ENCODE measurements around the gene SIN3B. TPM values are rescaled to one million over a fixed set of nuclear protein-coding genes. Genes with fewer than 3 reads are reported as not detected.

SIN3B gene
- total and polyA plus RNA-seq, 9 of the 15 experiments (the other 6 are each of a cell fraction or from before 2014, with no cell fraction given) = 0.51 to 34.2 (median 14.3) TPM

- Histone ChIP-seq H2AFZ (ENCODE audit: low read depth, low read length) (peak overlapping the region; percentile 30), H3K4me3 (peak overlapping the region; percentile 55), H3K4me1 (replicated peaks in 1 of 2; ENCODE audit: control insufficient read depth in 2 of 2, insufficient read depth in 2 of 2, low read length in 2 of 2) (peaks cover 53 to 85% of the 10 kb centered on the region in 2 experiments), H3K79me2 (ENCODE audit: control insufficient read depth, insufficient read depth, low read length) (peaks cover 47% of the 10 kb centered on the region), H3K9me1 (ENCODE audit: control insufficient read depth, insufficient read depth, low read length) (no peaks in the 10 kb centered on the region), H3K9ac (ENCODE audit: insufficient read depth in 1 of 2, low read depth in 2 of 2, low read length in 2 of 2) (peak overlapping the region; percentile 97 to 98), H3K36me3 (ENCODE audit: control insufficient read depth, insufficient read depth, low read length) (peaks cover 26% of the 10 kb centered on the region; the same call in 2 of the 3 replicates), H3K4me2 (ENCODE audit: insufficient read depth, low read length) (peak overlapping the region; percentile 97), H3K9me3 (replicated peaks; ENCODE audit: control insufficient read depth, insufficient read depth, low read depth, low read length) (no peaks in the 10 kb centered on the region), H4K20me1 (replicated peaks; ENCODE audit: control insufficient read depth, insufficient read depth, low read length) (no peaks in the 10 kb centered on the region), H3K27me3 (ENCODE audit: control insufficient read depth in 2 of 2, insufficient read depth in 2 of 2, low read length in 2 of 2) (no peaks in the 10 kb centered on the region), H3K27ac (ENCODE audit: extremely low read depth, low read depth, low read length) (peak overlapping the region; percentile 100)
- in situ Hi-C loops (cut with MboI) (no loop called here), intact Hi-C loops (cut with micrococcal nuclease) (no loop called here)
- POLR2A ChIA-PET = no interaction called here
- CTCF ChIA-PET (ENCODE audit: low intra/inter-chr PET ratio) = no interaction called here
- BruUV-seq (replicated peaks) = TSS peak; percentile 89
- no peak for FAIRE-seq
- peak; percentile 58 to 68 (median 62) for DNase-seq (ENCODE audit: extremely low read depth in 1 of 4, low spot score in 3 of 4)
- 1% methylated on average over 48 of the region's 48 CpGs for WGBS (ENCODE audit: insufficient coverage, low coverage, missing lambda C conversion rate)
- ATAC-seq = peak; percentile 61
- TF ChIP-seq ZNF217 (CRISPR knock-in tag; IDR thresholded peaks at IDR 0.05) = no peak
- TF ChIP-seq GABPA (tag; conservative IDR thresholded peaks at IDR 0.05; ENCODE audit: low read depth) = peak; percentile 68
- no peak for TF ChIP-seq VEZF1 (CRISPR knock-in tag; IDR thresholded peaks at IDR 0.05)
- peak; percentile 90; the same call in 1 of the 2 replicates for TF ChIP-seq RBM34 (IDR thresholded peaks at IDR 0.05; ENCODE audit: borderline replicate concordance, insufficient read depth, low read length)
- TF ChIP-seq ZNF589 (CRISPR knock-in tag; IDR thresholded peaks at IDR 0.05; ENCODE audit: low read depth) = peak; percentile 91
- TF ChIP-seq ZNF740 (CRISPR knock-in tag; IDR thresholded peaks at IDR 0.05) = no peak; the same call in 1 of the 2 replicates
- TF ChIP-seq ZNF740 (tag; IDR thresholded peaks at IDR 0.05) = peak in 1 of 2 experiments; percentile 84; a peak in 2 of 4 replicates
- no peak; the same call in 1 of the 2 replicates for TF ChIP-seq ZNF431 (CRISPR knock-in tag; IDR thresholded peaks at IDR 0.05)
- TF ChIP-seq TEAD1 (CRISPR knock-in tag; IDR thresholded peaks at IDR 0.05) = peak in 1 of 2 experiments; percentile 87; a peak in 2 of 4 replicates
- no peak for TF ChIP-seq GTF2B (IDR thresholded peaks at IDR 0.05; ENCODE audit: extremely low read depth, insufficient read length)
- TF ChIP-seq LEF1 (IDR thresholded peaks at IDR 0.05) = no peak
- peak; percentile 94 for TF ChIP-seq ZNF395 (CRISPR knock-in tag; IDR thresholded peaks at IDR 0.05)
- no peak for TF ChIP-seq ILF3 (IDR thresholded peaks at IDR 0.05; ENCODE audit: borderline replicate concordance)
- peak; percentile 45 for TF ChIP-seq HNRNPK (IDR thresholded peaks at IDR 0.05; ENCODE audit: low read depth, low read length, poor library complexity, severe bottlenecking)
- TF ChIP-seq EP400 (IDR thresholded peaks at IDR 0.05) = no peak; the same call in 1 of the 2 replicates
- peak; percentile 81; the same call in 1 of the 2 replicates for TF ChIP-seq FOXP1 (CRISPR knock-in tag; IDR thresholded peaks at IDR 0.05)
These were observed 60.8 kb downstream of the SIN3B start for GRCh38 chr19:16889883-16890460.
